Lower lobe of right lung (tissue), 2 donors: ENCODE results near the gene DHX35. TPM values are rescaled to one million over a fixed set of nuclear protein-coding genes. Genes with fewer than 3 reads are reported as not detected.

Source experiments
- ATAC-seq, 2 donors: fragments of 200-7000 bp; cut with Tn5 transposase; one replicate each; pipeline ENCODE4 v1.9.1; 2020 to 2022; ENCODE audit warnings: mild to moderate bottlenecking in 2 of 2, moderate library complexity in 2 of 2
- DNase-seq: peaks from one replicate; pipeline ENCODE4 v3.0.0-alpha.2; 2020
- H3K27ac ChIP-seq: fragments of 200-600 bp; one replicate; pipeline ENCODE4 v1.8.0; 2022
- H3K27me3 ChIP-seq: fragments of 200-600 bp; one replicate; pipeline ENCODE4 v1.8.0; 2022; ENCODE audit warnings: low read depth
- H3K36me3 ChIP-seq: fragments of 200-600 bp; one replicate; pipeline ENCODE4 v1.8.0; 2022; ENCODE audit warnings: mild to moderate bottlenecking
- H3K4me1 ChIP-seq: fragments of 200-600 bp; one replicate; pipeline ENCODE4 v1.8.0; 2022
- H3K4me3 ChIP-seq: fragments of 200-600 bp; one replicate; pipeline ENCODE4 v1.8.0; 2022; ENCODE audit warnings: mild to moderate bottlenecking
- H3K9me3 ChIP-seq: fragments of 200-600 bp; one replicate; pipeline ENCODE4 v1.8.0; 2022
- CTCF ChIP-seq: fragments of 200-600 bp; IDR thresholded peaks from one replicate; pipeline ENCODE4 v1.8.0; 2022; ENCODE audit warnings: antibody characterized with exemption, mild to moderate bottlenecking
- intact Hi-C: fragments of 100-400 bp; cut with DNase I; formaldehyde crosslinking; loops from one replicate; pipeline ENCODE4 v1.11.0; 2022
- total RNA-seq: library from RNA; stranded (reverse); fragmentation: NEBNext Ultra II Directional; extraction: Animal tissue kit (Norgen Biotek cat#: 25700); gene quantifications from one replicate; pipeline ENCODE4 v1.2.1, GENCODE V29; 2021
- donor health status: DM: no; HTN: yes; CAD: no; lungs with severe emphysema.

DHX35 gene
- total RNA-seq, 1 donor from 2014 or later, result 10.5 TPM

GRCh38 chr20:39038495-39038894 lies 76.4 kb downstream of the DHX35 start:
- H3K9me3 ChIP-seq, result no peaks in the 10 kb centered on the region
- no peak for TF ChIP-seq CTCF
- peaks cover 89% of the 10 kb centered on the region for H3K36me3 ChIP-seq
- no peak overlapping the region for H3K4me3 ChIP-seq
- no peaks in the 10 kb centered on the region for H3K27me3 ChIP-seq
- DNase-seq, result no peak
- H3K4me1 ChIP-seq, result no peaks in the 10 kb centered on the region
- H3K27ac ChIP-seq, result no peak overlapping the region
- ATAC-seq, result no peak
- intact Hi-C loops, result no loop called here

DNA sequence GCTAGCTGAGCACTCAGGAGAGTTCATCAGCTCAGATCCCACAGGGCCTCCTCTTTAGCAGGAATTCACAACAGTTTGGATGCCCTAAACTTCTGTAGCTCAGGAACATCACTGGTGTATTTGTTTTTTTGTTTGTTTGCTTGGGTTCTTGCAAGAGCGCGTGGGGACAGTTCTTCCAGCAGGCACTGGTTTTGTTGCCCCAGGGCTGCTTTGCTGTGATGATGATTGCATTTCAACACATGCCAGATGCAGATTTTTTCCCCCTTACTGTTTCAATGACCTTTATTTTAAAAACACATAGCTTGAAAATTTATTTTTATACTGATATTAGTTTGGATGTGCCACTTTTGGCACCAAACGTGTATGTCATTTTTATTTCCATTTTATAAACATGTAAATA lies 77.1 kb downstream of the DHX35 start:
- intact Hi-C loops, result no loop called here
- no peak for TF ChIP-seq CTCF
- no peak overlapping the region for H3K27ac ChIP-seq
- no peaks in the 10 kb centered on the region for H3K27me3 ChIP-seq
- no peak for ATAC-seq
- H3K4me1 ChIP-seq, result no peaks in the 10 kb centered on the region
- peaks cover 82% of the 10 kb centered on the region for H3K36me3 ChIP-seq
- H3K9me3 ChIP-seq, result no peaks in the 10 kb centered on the region
- H3K4me3 ChIP-seq, result no peak overlapping the region
- DNase-seq, result no peak

GRCh38 chr20:39040116-39040515 lies 78.0 kb downstream of the DHX35 start:
- Histone ChIP-seq H3K27me3 (no peaks in the 10 kb centered on the region), H3K9me3 (no peaks in the 10 kb centered on the region), H3K36me3 (peaks cover 73% of the 10 kb centered on the region), H3K4me1 (no peaks in the 10 kb centered on the region), H3K4me3 (no peak overlapping the region), H3K27ac (no peak overlapping the region)
- no peak for ATAC-seq
- TF ChIP-seq CTCF, result no peak
- intact Hi-C loops, result no loop called here
- DNase-seq, result no peak

DNA sequence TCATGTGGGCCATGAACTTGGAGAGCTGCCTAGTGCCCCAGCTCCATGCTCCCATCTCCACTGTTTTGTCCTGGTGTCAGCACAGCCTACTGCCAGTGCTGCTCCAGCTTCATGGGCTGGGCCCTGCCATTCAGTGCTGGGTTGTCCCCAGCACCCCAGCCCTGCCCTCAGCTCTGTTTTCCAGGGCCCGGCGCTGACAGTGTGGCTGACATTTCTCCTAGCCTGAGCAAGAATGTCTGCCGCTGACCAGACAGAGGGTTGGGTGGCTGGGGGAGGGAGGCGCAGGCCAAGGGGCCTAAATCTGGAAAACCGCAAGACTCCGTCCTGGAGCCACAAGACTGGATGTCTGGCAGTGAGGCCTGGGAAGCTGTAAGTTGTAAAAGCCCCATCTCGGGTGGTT lies 78.9 kb downstream of the DHX35 start:
- Histone ChIP-seq H3K4me1 (no peaks in the 10 kb centered on the region), H3K27me3 (no peaks in the 10 kb centered on the region), H3K4me3 (no peak overlapping the region), H3K27ac (no peak overlapping the region), H3K9me3 (no peaks in the 10 kb centered on the region), H3K36me3 (peaks cover 64% of the 10 kb centered on the region)
- TF ChIP-seq CTCF, result no peak
- DNase-seq (no peak), ATAC-seq (no peak)
- intact Hi-C loops, result no loop called here

DNA sequence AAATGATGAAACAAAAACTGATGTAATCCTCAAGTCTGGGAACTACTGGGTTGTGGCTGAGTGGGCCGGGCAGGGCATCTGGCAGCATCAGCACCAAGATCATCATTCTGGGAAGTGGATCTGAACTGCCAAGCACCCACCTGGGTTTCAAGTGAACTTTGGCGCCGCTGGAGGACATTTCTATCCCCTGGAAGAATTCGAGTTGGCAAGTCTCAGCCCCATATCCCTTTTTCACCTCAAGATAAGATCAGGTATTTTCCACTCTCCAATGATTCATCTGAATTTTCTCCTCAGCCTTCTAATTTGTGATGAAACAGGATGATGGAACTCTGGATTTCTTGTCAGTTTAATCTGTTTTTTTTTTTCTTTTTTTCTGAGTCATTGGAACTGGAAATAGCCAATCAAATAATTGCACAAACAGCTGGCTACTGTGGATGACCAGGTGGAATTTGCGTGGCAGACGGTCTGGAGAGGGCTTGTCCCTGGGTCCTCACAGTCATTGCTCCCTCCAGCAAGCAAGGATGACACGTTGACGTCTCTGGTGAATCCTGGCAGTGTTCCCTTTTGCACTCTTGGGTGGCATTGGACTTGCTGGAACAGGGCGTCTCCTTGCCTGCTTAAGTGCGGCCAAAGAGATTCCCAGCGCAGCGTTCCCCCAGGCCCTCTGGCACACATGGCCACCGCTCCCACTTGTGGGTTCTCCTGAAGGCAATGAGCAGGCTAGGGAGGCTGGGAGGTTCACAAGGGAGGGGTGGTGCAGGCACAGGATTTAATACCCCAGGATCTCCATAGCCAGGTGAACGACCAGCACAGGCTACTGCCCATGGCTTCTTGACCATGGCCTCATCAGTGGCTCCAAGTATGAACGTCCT lies 80.4 kb downstream of the DHX35 start:
- H3K4me1 ChIP-seq, result no peaks in the 10 kb centered on the region
- intact Hi-C loops, result no loop called here
- ATAC-seq, result no peak
- no peak overlapping the region for H3K4me3 ChIP-seq
- no peaks in the 10 kb centered on the region for H3K27me3 ChIP-seq
- H3K27ac ChIP-seq, result no peak overlapping the region
- H3K36me3 ChIP-seq, result peaks cover 51% of the 10 kb centered on the region
- DNase-seq, result no peak
- TF ChIP-seq CTCF, result no peak
- no peaks in the 10 kb centered on the region for H3K9me3 ChIP-seq
